ENCODE results near the gene FMN1. TPM values are rescaled to one million over a fixed set of nuclear protein-coding genes. Genes with fewer than 3 reads are reported as not detected.

Gene FMN1
- total RNA-seq, 2 donors from 2014 or later: 26.9 to 27.5 TPM

GRCh38 chr15:32802286-32802936, 392.1 kb downstream of the FMN1 start:
- ATAC-seq (ENCODE audit: insufficient number of reproducible peaks, low FRiP score, low read depth) (no peak), DNase-seq (ENCODE audit: low spot score) (no peak)
- Histone ChIP-seq H3K4me1 (ENCODE audit: control insufficient read depth in 1 of 2, low read depth in 2 of 2) (no peaks in the 10 kb centered on the region), H3K27ac (no peak overlapping the region), H3K9me3 (no peaks in the 10 kb centered on the region), H3K27me3 (replicated peaks; ENCODE audit: insufficient read depth) (no peaks in the 10 kb centered on the region), H3K36me3 (no peaks in the 10 kb centered on the region), H3K4me3 (no peak overlapping the region)
- TF ChIP-seq CTCF (IDR thresholded peaks at IDR 0.05): no peak

- Histone ChIP-seq H3K4me1 (ENCODE audit: control insufficient read depth in 1 of 2, low read depth in 2 of 2) (no peaks in the 10 kb centered on the region), H3K36me3 (no peaks in the 10 kb centered on the region), H3K27ac (no peak overlapping the region), H3K4me3 (no peak overlapping the region), H3K9me3 (no peaks in the 10 kb centered on the region), H3K27me3 (replicated peaks; ENCODE audit: insufficient read depth) (no peaks in the 10 kb centered on the region)
- TF ChIP-seq CTCF (IDR thresholded peaks at IDR 0.05): no peak
- ATAC-seq (ENCODE audit: insufficient number of reproducible peaks, low FRiP score, low read depth) (no peak), DNase-seq (ENCODE audit: low spot score) (no peak)
Measured at GRCh38 chr15:32799936-32800535, 394.5 kb downstream of the FMN1 start.

- TF ChIP-seq CTCF (IDR thresholded peaks at IDR 0.05): no peak
- H3K36me3 ChIP-seq: no peaks in the 10 kb centered on the region
- no peak overlapping the region for H3K27ac ChIP-seq
- no peak for DNase-seq (ENCODE audit: low spot score)
- no peaks in the 10 kb centered on the region for H3K9me3 ChIP-seq
- H3K4me3 ChIP-seq: no peak overlapping the region
- ATAC-seq (ENCODE audit: insufficient number of reproducible peaks, low FRiP score, low read depth): no peak
- no peaks in the 10 kb centered on the region for H3K27me3 ChIP-seq (replicated peaks; ENCODE audit: insufficient read depth)
- no peaks in the 10 kb centered on the region for H3K4me1 ChIP-seq (ENCODE audit: control insufficient read depth in 1 of 2, low read depth in 2 of 2)
Measured at GRCh38 chr15:32796856-32797255, 397.7 kb downstream of the FMN1 start.

GRCh38 chr15:32794973-32795372, 399.5 kb downstream of the FMN1 start:
- Histone ChIP-seq H3K4me1 (ENCODE audit: control insufficient read depth in 1 of 2, low read depth in 2 of 2) (no peaks in the 10 kb centered on the region), H3K27me3 (replicated peaks; ENCODE audit: insufficient read depth) (no peaks in the 10 kb centered on the region), H3K36me3 (no peaks in the 10 kb centered on the region), H3K4me3 (no peak overlapping the region), H3K27ac (no peak overlapping the region), H3K9me3 (no peaks in the 10 kb centered on the region)
- DNase-seq (ENCODE audit: low spot score) (no peak), ATAC-seq (ENCODE audit: insufficient number of reproducible peaks, low FRiP score, low read depth) (no peak)
- TF ChIP-seq CTCF (IDR thresholded peaks at IDR 0.05): no peak

- DNase-seq (ENCODE audit: low spot score) (no peak), ATAC-seq (ENCODE audit: insufficient number of reproducible peaks, low FRiP score, low read depth) (no peak)
- no peak overlapping the region for H3K27ac ChIP-seq
- TF ChIP-seq CTCF (IDR thresholded peaks at IDR 0.05): no peak
- no peaks in the 10 kb centered on the region for H3K4me1 ChIP-seq (ENCODE audit: control insufficient read depth in 1 of 2, low read depth in 2 of 2)
- H3K27me3 ChIP-seq (replicated peaks; ENCODE audit: insufficient read depth): no peaks in the 10 kb centered on the region
- H3K9me3 ChIP-seq: no peaks in the 10 kb centered on the region
- no peaks in the 10 kb centered on the region for H3K36me3 ChIP-seq
- H3K4me3 ChIP-seq: no peak overlapping the region
Measured at GRCh38 chr15:32792436-32792835, 402.1 kb downstream of the FMN1 start.
